IPS-11a (cell line): ENCODE data around the gene NARF.
"Not testable (repeated sequence)": the region's sequence is repeated elsewhere in the genome, so short reads cannot be mapped to it uniquely, and the experiment has no call there.

ENCODE experiments used
- H3K4me3 ChIP-seq: one replicate; pipeline ENCODE4 v1.5.1; 2013; ENCODE audit warnings: low read depth, low read length, control low read depth

The NARF gene

GRCh38 chr17:82529914-82530300, 71.4 kb downstream of the NARF start:
- no peak overlapping the region for H3K4me3 ChIP-seq

- no peak overlapping the region for H3K4me3 ChIP-seq
Measured at GRCh38 chr17:82531431-82531881, 72.9 kb downstream of the NARF start.

- no peak overlapping the region for H3K4me3 ChIP-seq
Measured at GRCh38 chr17:82534401-82534812, 75.9 kb downstream of the NARF start.

GRCh38 chr17:82536512-82537201, 78.1 kb downstream of the NARF start:
- H3K4me3 ChIP-seq: no peak overlapping the region

GRCh38 chr17:82537228-82537627, 78.7 kb downstream of the NARF start:
- not testable (repeated sequence) for H3K4me3 ChIP-seq

GRCh38 chr17:82539076-82539475, 80.5 kb downstream of the NARF start:
- H3K4me3 ChIP-seq: not testable (repeated sequence)
